SU-DHL-6 (cell line): Measurements from ENCODE around the gene GPR84.

Experiments used
- H2AFZ ChIP-seq: fragments of 200-600 bp; sonication (generic); 2 replicates; pipeline ENCODE4 v1.6.1; 2014; ENCODE audit warnings: low read depth, mild to moderate bottlenecking, moderate library complexity, mixed read lengths, antibody characterized with exemption, low read length; ENCODE audit not compliant: severe bottlenecking
- H3F3A ChIP-seq: fragments of 200-600 bp; shearing (Covaris generic); 2 replicates; pipeline ENCODE4 v1.6.0; 2016; ENCODE audit warnings: antibody characterized with exemption, mild to moderate bottlenecking; ENCODE audit not compliant: insufficient read depth
- H3K27ac ChIP-seq: fragments of 200-600 bp; sonication (generic); 2 replicates; pipeline ENCODE4 v1.5.1; 2016; ENCODE audit warnings: low read depth, mild to moderate bottlenecking, low read length, moderate library complexity, mixed read lengths
- H3K27me3 ChIP-seq: fragments of 200-600 bp; sonication (generic), shearing (Covaris generic); 2 replicates; pipeline ENCODE4 v1.6.0; 2014; ENCODE audit warnings: mild to moderate bottlenecking, low read length
- H3K36me3 ChIP-seq: fragments of 200-600 bp; sonication (generic); 2 replicates; pipeline ENCODE4 v1.6.1; 2014; ENCODE audit warnings: mild to moderate bottlenecking, low read length, mixed read lengths
- H3K4me2 ChIP-seq: fragments of 300-600, 200-600 bp; shearing (Covaris generic), sonication (generic); 2 replicates; pipeline ENCODE4 v1.6.0; 2014; ENCODE audit warnings: low read length, low read depth, mild to moderate bottlenecking; ENCODE audit not compliant: poor library complexity, severe bottlenecking
- H3K4me3 ChIP-seq: fragments of 200-600 bp; sonication (generic); 2 replicates; pipeline ENCODE4 v1.5.1; 2014; ENCODE audit warnings: antibody characterized with exemption, low read length, mild to moderate bottlenecking, mixed read lengths; ENCODE audit not compliant: insufficient read depth, poor library complexity, severe bottlenecking
- H3K79me2 ChIP-seq: fragments of 200-600 bp; sonication (generic); 2 replicates; pipeline ENCODE4 v1.6.1; 2014; ENCODE audit warnings: mild to moderate bottlenecking, low read length, moderate library complexity; ENCODE audit not compliant: insufficient read depth
- H3K9ac ChIP-seq: fragments of 200-600 bp; sonication (generic); 2 replicates; pipeline ENCODE4 v1.7.0; 2014; ENCODE audit warnings: mild to moderate bottlenecking, low read length
- H3K9me2 ChIP-seq: fragments of 200-600 bp; sonication (generic); replicated peaks from 2 replicates; pipeline ENCODE4 v1.6.1; 2014; ENCODE audit warnings: low read length; ENCODE audit not compliant: insufficient read depth
- H3K9me3 ChIP-seq: fragments of 200-600 bp; sonication (generic); 2 replicates; pipeline ENCODE4 v1.6.1; 2014; ENCODE audit warnings: low read length, mixed read lengths; ENCODE audit not compliant: insufficient read depth
- H4K20me1 ChIP-seq: fragments of 200-600 bp; sonication (generic); 2 replicates; pipeline ENCODE4 v1.6.1; 2014; ENCODE audit warnings: low read depth, mild to moderate bottlenecking, antibody characterized with exemption, low read length, moderate library complexity, mixed read lengths
- CTCF ChIP-seq: fragments of 200-600 bp; sonication (generic); IDR thresholded peaks from one replicate; pipeline ENCODE4 v1.5.1; 2017; ENCODE audit warnings: antibody characterized with exemption, mild to moderate bottlenecking, low read length, moderate library complexity; ENCODE audit not compliant: insufficient read depth, poor library complexity, severe bottlenecking
- EZH2phosphoT487 ChIP-seq: fragments of 200-600 bp; sonication (generic), shearing (Covaris generic); conservative IDR thresholded peaks from 2 replicates; pipeline ENCODE4 v1.6.1; 2018; ENCODE audit warnings: mild to moderate bottlenecking, antibody characterized with exemption, low read length, moderate library complexity, mixed read lengths

The GPR84 gene

GRCh38 chr12:54359762-54360351, 4.4 kb downstream of the GPR84 start:
- Histone ChIP-seq H4K20me1 (no peaks in the 10 kb centered on the region), H3K9ac (peak overlapping the region; percentile 84), H3K9me3 (no peaks in the 10 kb centered on the region), H3K27me3 (no peaks in the 10 kb centered on the region), H3K36me3 (no peaks in the 10 kb centered on the region), H3K4me3 (peak overlapping the region; percentile 45), H2AFZ (peak overlapping the region; percentile 46), H3K79me2 (no peaks in the 10 kb centered on the region), H3K9me2 (no peaks in the 10 kb centered on the region), H3K4me2 (peak overlapping the region; percentile 64), H3K27ac (peak overlapping the region; percentile 56), H3F3A (peaks cover 14% of the 10 kb centered on the region)
- no peak for TF ChIP-seq CTCF
- TF ChIP-seq EZH2phosphoT487, result no peak

DNA sequence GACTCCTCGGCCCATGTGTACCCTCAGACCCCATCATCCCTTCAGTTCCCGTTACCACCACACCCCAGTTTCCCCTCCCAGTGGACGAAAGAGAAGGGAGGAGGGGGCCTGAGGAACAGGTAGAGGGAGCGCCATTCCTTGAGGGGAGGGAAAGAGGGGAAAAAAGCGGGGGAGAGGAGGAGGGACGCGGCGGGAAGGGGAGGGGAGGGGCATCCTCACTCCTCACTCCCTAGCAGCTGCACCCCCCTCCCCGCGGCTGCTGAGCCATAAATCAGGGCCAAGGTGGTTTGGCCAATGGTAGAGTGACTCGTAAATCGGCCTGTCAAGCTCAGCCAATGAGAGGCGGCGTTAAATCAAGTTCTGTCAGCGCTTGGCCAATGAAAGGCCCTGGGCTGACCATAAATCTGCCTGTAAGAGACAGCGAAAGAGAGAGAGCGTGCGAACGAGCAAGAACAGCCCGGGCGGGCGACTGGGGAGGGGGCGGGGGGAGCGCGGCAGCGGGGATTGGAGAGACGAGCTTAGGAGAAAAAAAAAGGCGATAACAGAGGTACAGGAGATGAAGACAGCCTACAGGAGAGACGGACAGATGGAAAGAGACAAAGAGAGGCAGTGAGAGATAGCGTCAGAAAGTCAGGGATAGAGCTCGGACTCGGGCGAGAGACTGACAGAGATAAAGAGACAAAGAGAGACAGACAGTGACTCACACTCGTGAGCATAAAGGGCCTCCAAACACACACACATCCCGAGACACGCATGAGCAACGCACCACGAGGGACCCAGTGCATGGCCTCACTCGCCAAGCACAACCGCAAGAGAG, 5.1 kb downstream of the GPR84 start:
- H3K9ac ChIP-seq, result peak overlapping the region; percentile 84

GRCh38 chr12:54358191-54358944, 5.9 kb downstream of the GPR84 start:
- TF ChIP-seq EZH2phosphoT487, result no peak
- TF ChIP-seq CTCF, result no peak
- Histone ChIP-seq H2AFZ (peak overlapping the region; percentile 82), H3K36me3 (no peaks in the 10 kb centered on the region), H3K9me3 (no peaks in the 10 kb centered on the region), H3K9me2 (no peaks in the 10 kb centered on the region), H3K79me2 (no peaks in the 10 kb centered on the region), H4K20me1 (no peaks in the 10 kb centered on the region), H3K4me3 (peak overlapping the region; percentile 77), H3K27ac (peak overlapping the region; percentile 69), H3K9ac (peak overlapping the region; percentile 84), H3K27me3 (no peaks in the 10 kb centered on the region), H3K4me2 (peak overlapping the region; percentile 97), H3F3A (peaks cover 14% of the 10 kb centered on the region)

More for the DNA sequence above, 5.1 kb downstream of the GPR84 start:
- H3K27me3 ChIP-seq, result no peaks in the 10 kb centered on the region
- H3K79me2 ChIP-seq, result no peaks in the 10 kb centered on the region
- H3K9me2 ChIP-seq, result no peaks in the 10 kb centered on the region
- H3K4me2 ChIP-seq, result peak overlapping the region; percentile 97
- H3F3A ChIP-seq, result peaks cover 14% of the 10 kb centered on the region
- TF ChIP-seq CTCF (no peak), EZH2phosphoT487 (no peak)
- H3K27ac ChIP-seq, result peak overlapping the region; percentile 69
- no peaks in the 10 kb centered on the region for H4K20me1 ChIP-seq
- no peaks in the 10 kb centered on the region for H3K36me3 ChIP-seq
- H3K4me3 ChIP-seq, result peak overlapping the region; percentile 77
- peak overlapping the region; percentile 82 for H2AFZ ChIP-seq
- no peaks in the 10 kb centered on the region for H3K9me3 ChIP-seq
